ENCODE data around the gene TLR6. TPM values are rescaled to one million over a fixed set of nuclear protein-coding genes. Genes with fewer than 3 reads are reported as not detected.

The TLR6 gene
- total and polyA plus RNA-seq, 2 of the 8 experiments (the other 6 are each of a cell fraction or from before 2014, with no cell fraction given): 0.02 to 0.09 TPM

DNA sequence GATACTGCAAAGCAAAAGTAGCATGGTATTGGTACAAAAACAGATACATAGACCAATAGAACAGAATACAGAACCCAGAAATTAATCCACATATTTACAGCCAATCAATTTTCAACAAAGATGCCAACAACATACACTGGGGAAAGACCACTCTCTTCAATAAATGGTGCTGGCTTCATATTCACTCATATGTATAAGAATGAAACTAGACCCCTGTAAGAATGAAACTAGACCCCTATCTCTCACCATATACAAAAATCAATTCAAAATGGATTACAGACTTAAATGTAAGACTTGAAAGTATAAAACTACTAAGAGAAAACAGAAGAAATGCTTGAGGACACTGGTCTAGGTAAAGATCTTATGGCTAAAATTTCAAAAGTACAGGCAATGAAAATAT lies 19.3 kb downstream of the TLR6 start:
- no peaks in the 10 kb centered on the region for H4K20me1 ChIP-seq (replicated peaks in 1 of 2; ENCODE audit: control insufficient read depth in 1 of 2, insufficient read depth in 2 of 2, low read length in 2 of 2)
- H4K5ac ChIP-seq (ENCODE audit: insufficient read length, low read depth, low read length): no peak overlapping the region
- H3K4me2 ChIP-seq (ENCODE audit: insufficient read depth in 1 of 2, low read depth in 2 of 2, low read length in 2 of 2): no peak overlapping the region
- no peak overlapping the region for H4K91ac ChIP-seq (replicated peaks; ENCODE audit: insufficient read length, low read length)
- no peak overlapping the region for H3K27ac ChIP-seq (ENCODE audit: low read depth, low read length)
- no peaks in the 10 kb centered on the region for H3K79me1 ChIP-seq (ENCODE audit: low read depth, low read length)
- POLR2A ChIA-PET (ENCODE audit: partially characterized antibody): no interaction called here
- H2BK12ac ChIP-seq (ENCODE audit: low read depth, low read length): no peak overlapping the region
- no peak overlapping the region for H3K4me3 ChIP-seq (ENCODE audit: extremely low read depth in 1 of 4, insufficient read depth in 2 of 4, low read depth in 3 of 4, low read length in 4 of 4)
- no peak overlapping the region for H2BK5ac ChIP-seq (ENCODE audit: low read depth, low read length)
- H3K23me2 ChIP-seq (ENCODE audit: low read depth, low read length): no peaks in the 10 kb centered on the region; the same call in 1 of the 2 replicates
- H3K9me3 ChIP-seq (ENCODE audit: insufficient read depth in 2 of 2, low read depth in 1 of 2, low read length in 1 of 2): no peaks in the 10 kb centered on the region
- H3K79me2 ChIP-seq (ENCODE audit: control insufficient read depth in 1 of 2, insufficient read depth in 2 of 2, low read length in 2 of 2): no peaks in the 10 kb centered on the region
- CTCF ChIA-PET (ENCODE audit: partially characterized antibody): no interaction called here
- no peak overlapping the region for H2AK5ac ChIP-seq (ENCODE audit: low read depth, low read length)
- no peak overlapping the region for H3K56ac ChIP-seq (replicated peaks; ENCODE audit: insufficient read length, low read depth, low read length)
- H3K9ac ChIP-seq (replicated peaks in 1 of 4; ENCODE audit: extremely low read depth in 1 of 4, low read depth in 3 of 4, low read length in 3 of 4): no peak overlapping the region
- no peak overlapping the region for H2BK15ac ChIP-seq (ENCODE audit: low read length)
- no peaks in the 10 kb centered on the region for H3K27me3 ChIP-seq (replicated peaks in 1 of 4; ENCODE audit: control insufficient read depth in 3 of 4, extremely low read depth in 1 of 4, insufficient read depth in 3 of 4, low read length in 3 of 4)
- H3K14ac ChIP-seq (ENCODE audit: insufficient read length): no peak overlapping the region
- no peak overlapping the region for H2AFZ ChIP-seq (ENCODE audit: low read length)
- H3K4ac ChIP-seq (replicated peaks; ENCODE audit: insufficient read length, low read depth, low read length): no peak overlapping the region
- H3K4me1 ChIP-seq (replicated peaks in 1 of 4; ENCODE audit: control insufficient read depth in 3 of 4, insufficient read depth in 4 of 4, low read length in 3 of 4): no peaks in the 10 kb centered on the region
- DNase-seq (ENCODE audit: low read depth in 1 of 2, low spot score in 2 of 2) (no peak), FAIRE-seq (no peak)
- H2BK20ac ChIP-seq (ENCODE audit: low read length): no peak overlapping the region
- H3K36me3 ChIP-seq (ENCODE audit: control insufficient read depth in 2 of 4, insufficient read depth in 4 of 4, low read length in 3 of 4): no peaks in the 10 kb centered on the region
- H3K18ac ChIP-seq (ENCODE audit: extremely low read depth, low read length): no peak overlapping the region
- TF ChIP-seq EZH2 (IDR thresholded peaks at IDR 0.05; ENCODE audit: low read depth, low read length, severe bottlenecking) (no peak), JUND (IDR thresholded peaks at IDR 0.05; ENCODE audit: low read length) (no peak), SP1 (IDR thresholded peaks at IDR 0.05; ENCODE audit: low read depth, low read length) (no peak), TAF7 (optimal IDR thresholded peaks at IDR 0.05; ENCODE audit: borderline replicate concordance, low read depth, low read length) (no peak), CEBPB (IDR thresholded peaks at IDR 0.05; ENCODE audit: low read depth, low read length) (no peak), SIRT6 (IDR thresholded peaks at IDR 0.05; ENCODE audit: low read length) (no peak), PHF8 (conservative IDR thresholded peaks at IDR 0.05; ENCODE audit: low read depth, low read length) (no peak), CHD1 (IDR thresholded peaks at IDR 0.05; ENCODE audit: low read depth, low read length) (no peak)
- no peak overlapping the region for H4K8ac ChIP-seq (ENCODE audit: extremely low read depth, insufficient read depth, low read length)
- H3K23ac ChIP-seq (ENCODE audit: insufficient read length): no peak overlapping the region
- H2BK120ac ChIP-seq (replicated peaks; ENCODE audit: low read depth, low read length): no peak overlapping the region
